Right lobe of liver (tissue), 4 donors: ENCODE results near the gene IL12A.

Experiments
- CTCF ChIP-seq, 4 donors: fragments of 200-600 bp in 3 of 4; fragments of 450-650 bp in 1 of 4; IDR thresholded peaks; one replicate each; pipeline versions ENCODE4 v1.5.1 to v1.8.0; 2016 to 2022; ENCODE audit warnings: antibody characterized with exemption in 4 of 4, mild to moderate bottlenecking in 2 of 4
- POLR2A ChIP-seq: fragments of 450-650 bp; IDR thresholded peaks from one replicate; pipeline ENCODE4 v1.6.1; 2017; ENCODE audit warnings: antibody characterized with exemption, mild to moderate bottlenecking
- donor health status: DM: no; HTN: no; CAD: no.
- donor health status: DM: no; HTN: no; CAD: no.
- donor health status: DM: no; HTN: yes; CAD: no.

GRCh38 chr3:160023476-160023875 is 34.8 kb downstream of the IL12A start:
- no peak for TF ChIP-seq CTCF (IDR thresholded peaks at IDR 0.05)
- TF ChIP-seq POLR2A, result no peak
